HG02970 (cell line): Measurements from ENCODE around the gene KCNQ4.

Experiments
- ATAC-seq: cut with Tn5 transposase; IDR thresholded peaks from one replicate; pipeline ENCODE4 v1.9.1; 2021; ENCODE audit warnings: mild to moderate bottlenecking, moderate library complexity, moderate number of reproducible peaks; ENCODE audit not compliant: unreplicated experiment, low FRiP score

The KCNQ4 gene

DNA sequence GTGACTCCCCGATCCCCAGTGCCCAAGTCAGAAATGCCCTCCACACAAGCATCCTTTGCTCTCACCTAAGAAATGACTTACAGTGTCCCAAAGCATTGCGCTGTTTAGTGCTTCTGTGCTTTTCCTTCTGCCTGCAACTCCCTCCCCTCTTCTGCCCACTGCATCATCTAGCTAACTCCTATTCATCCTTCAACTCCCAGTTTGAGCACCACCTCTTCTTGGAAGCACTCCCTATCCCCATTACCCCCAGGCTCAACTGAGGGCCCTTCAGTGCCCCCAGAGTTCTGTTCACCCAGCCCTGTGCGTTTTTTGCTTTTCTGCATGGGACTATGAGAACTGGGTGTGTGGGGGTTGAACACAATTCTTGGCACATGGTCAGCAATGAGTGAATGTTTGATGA lies 10.0 kb downstream of the KCNQ4 start:
- no peak for ATAC-seq

DNA sequence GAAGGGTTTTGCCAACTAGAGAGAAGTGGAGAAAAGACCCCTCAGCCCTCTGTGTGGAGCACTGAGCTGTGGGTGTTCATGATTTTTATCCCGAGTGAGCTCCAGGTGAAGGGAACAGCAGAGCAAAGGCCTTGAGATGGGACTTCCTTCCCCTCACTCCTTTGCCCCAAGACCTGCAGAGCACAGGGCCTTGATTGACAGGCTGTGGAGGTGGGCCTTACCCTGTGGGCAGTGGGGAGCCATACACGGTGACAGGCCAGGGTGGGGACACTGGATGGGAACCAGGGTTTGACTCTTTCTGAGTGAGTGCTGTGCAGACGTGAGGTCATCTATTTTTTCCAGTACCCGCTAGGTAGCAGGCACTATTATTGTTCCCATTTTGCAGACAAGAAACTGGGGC lies 10.5 kb downstream of the KCNQ4 start:
- no peak for ATAC-seq

DNA sequence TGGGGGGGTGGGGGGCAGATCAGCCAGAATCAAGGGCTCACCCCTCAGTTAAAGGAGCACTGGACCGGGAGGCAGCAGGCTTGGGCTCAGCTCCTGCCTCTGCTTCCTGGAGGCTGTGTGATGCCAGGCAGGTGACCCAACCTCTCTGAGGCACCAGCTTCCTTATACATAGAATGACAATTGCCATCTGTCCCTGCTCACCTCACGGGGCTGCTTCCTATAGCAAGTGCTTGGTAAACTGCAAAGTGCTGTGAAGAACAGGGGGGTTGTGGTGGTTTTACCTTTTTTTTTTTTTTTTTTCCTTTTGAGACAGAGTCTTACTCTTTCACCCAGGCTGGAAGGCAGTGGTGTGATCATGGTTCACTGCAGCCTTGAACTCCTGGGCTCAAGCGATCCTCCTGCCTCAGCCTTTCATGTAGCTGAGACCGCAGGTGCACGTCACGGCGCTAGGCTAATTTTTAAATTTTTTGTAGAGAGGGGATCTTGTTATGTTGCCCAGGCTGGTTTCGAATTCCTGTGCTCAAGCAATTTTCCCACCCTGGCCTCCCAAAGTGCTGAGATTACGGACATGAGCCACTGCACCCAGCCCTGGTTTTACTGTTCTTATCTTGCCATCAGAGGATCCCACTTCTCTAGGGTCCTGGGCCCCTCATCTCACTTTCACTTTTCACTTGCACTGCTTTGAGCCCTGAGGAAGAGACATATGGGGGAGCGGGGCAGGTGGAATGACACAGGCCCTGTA lies 11.6 kb downstream of the KCNQ4 start:
- ATAC-seq = no peak

GRCh38 chr1:40795811-40796586 lies 12.4 kb downstream of the KCNQ4 start:
- ATAC-seq = no peak

DNA sequence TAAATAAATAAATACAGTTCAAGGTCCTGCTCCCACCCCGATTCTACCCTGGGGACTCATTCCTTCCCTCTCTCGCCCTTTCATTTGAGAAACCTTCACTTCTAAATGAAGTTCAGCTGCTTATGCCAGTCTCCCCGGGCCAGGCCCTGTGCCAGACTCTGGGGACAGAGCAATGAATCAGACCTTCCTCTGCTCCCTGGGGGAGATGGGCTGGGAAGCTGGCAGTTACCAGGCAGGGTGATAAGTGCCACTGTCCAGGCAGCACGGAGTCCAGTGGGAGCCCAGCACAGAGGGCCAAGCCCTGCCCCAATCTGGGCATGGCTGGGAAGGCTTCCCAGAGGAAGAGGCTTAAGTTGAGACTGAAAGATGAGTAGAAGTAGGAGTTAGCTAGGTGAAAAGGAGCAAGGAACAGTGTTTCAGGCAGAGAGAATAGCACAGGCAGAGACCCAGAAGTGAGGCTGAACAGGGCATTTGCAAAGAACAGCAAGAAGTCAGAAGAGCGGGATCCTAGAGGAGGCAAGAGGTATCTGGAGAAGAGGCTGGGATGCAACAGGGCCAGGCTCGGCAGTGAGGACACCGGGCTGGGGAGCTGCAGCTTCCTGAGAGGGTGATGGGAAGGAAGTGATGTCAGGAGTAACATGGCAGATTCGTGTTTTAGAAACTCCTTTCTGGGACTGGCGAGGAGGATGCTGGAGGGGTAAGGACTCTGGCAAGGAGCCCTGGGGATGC lies 13.5 kb downstream of the KCNQ4 start:
- ATAC-seq = no peak

- no peak for ATAC-seq
These were observed 14.1 kb downstream of the KCNQ4 start for GRCh38 chr1:40797668-40798010.

DNA sequence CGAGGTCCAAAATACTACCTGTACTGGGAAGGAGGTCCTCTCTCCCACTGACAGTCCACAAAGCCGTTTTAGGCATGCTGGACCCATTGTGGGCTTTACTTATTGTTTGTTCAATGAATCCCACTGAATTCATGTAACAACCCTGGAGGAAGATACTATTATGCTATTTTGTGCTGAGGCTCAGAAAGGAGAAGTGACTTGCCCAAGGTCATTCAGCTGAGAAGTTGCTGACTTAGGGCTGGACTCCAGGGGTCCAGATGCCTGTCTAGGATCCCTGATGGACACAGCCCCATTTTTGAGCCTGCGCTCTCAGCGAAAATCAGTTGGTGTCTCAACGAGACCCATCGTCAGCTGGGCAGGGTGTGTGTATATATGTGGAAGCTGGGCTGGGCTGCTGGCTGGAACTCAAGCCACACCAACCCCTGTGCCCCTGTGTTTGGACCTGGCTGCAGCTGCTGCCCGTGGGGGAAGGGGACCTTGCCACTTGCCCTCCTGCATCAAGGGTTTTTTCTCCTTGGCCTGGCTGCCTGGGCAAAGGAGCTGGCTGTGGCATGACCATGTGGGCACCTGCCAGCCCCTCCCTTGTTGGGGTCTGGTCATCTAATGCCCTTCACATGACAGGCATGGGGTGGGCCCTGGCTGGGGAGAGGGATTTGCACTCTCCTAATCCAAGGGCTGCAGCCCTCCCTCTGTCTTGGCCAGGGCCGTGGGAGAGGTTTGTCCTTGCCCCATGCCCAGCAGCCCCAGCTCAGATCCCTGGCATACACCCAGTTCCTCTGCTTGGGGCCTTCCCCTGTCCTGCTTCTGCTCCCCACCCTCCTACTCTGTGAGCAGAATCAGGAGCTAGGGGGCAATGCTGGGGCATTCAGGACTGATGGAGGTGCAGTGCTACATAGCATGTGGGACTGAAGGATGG lies 15.0 kb downstream of the KCNQ4 start:
- ATAC-seq = no peak

DNA sequence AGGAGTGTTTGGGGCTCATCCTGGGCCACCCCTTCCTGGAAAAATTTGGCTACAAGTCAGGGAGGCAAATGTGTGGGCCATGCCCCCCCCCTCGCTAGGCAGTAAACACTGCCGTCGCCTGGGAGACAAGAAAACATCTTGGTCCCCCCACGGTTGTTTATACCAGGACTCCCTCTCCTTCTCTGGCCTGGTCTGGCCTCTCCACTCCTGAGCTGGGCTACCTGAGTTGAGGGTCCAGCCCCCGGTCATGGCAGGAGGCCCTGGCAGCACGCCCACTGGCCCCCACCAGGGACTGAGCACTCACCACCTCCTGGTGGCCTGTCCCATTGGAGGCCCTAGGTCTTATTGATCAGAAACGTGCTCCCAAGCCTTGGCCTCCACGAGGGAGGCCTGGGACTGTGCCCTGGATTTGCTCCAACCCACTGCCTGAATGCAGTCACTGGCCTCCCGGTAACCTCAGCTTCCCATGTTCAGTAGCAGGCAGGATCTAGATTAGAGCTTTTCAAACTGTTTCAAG lies 15.8 kb downstream of the KCNQ4 start:
- ATAC-seq = no peak

DNA sequence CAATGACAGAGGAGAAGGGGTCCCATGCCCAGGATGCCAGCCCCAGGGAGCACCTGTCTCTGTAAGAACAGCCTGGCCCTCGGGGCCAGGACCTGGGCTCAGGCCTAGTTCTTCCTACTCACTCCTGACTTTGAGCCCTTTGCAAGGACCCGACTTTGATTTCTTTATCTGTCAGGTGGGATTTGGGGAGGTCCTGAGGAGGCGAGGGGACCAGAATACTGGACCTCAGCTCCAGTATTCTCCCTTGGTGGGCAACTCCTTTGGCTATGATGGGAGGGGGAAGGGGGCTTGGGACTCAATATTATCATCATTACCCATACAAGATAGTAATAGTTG lies 18.1 kb downstream of the KCNQ4 start:
- ATAC-seq = no peak

- peak; percentile 63 for ATAC-seq
These were observed 18.6 kb downstream of the KCNQ4 start for GRCh38 chr1:40802078-40802741.

GRCh38 chr1:40802742-40803113 lies 19.1 kb downstream of the KCNQ4 start:
- ATAC-seq = no peak

DNA sequence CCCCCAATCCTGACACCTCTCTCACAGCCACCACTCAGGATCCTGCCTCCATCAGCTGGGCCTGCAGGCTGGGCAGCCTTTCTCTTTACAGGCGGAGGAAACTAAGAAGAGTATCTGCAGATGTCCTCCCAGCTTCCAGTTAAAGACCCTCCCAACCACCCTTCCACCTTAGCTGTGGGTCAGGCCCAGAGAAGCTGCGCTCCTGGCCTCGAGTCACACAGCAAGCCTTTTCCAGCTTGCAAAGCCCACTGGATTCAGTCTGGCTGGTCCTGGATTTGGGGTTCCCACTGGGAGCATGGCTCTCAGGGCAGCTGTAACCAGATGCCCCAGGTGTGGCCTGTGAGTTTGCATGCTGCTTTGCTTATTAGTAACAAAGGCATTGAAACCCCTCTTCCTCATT lies 19.9 kb downstream of the KCNQ4 start:
- ATAC-seq = no peak

DNA sequence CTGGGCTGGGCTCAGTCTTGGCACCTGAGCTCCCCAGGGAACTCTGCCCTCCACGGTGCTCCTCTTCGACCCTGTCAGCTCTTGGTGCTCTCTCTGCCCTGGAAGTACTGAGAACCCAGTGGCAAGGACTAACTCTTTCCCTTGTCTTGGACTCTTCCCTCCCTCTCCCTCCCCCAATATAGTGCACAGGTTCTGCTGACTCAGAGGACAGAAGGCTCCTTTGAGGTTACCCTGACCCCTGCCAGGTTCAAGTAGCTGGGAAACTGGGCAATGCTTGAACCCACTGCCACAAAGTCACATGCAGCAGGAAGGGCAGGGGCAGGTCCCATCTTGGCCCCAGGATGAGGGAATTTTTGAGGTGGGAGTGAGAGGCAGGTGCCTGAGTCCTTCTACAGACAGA lies 20.3 kb downstream of the KCNQ4 start:
- no peak for ATAC-seq

- no peak for ATAC-seq
These were observed 22.7 kb downstream of the KCNQ4 start for GRCh38 chr1:40806240-40806639.

- no peak for ATAC-seq
These were observed 23.4 kb downstream of the KCNQ4 start for GRCh38 chr1:40806731-40807695.

DNA sequence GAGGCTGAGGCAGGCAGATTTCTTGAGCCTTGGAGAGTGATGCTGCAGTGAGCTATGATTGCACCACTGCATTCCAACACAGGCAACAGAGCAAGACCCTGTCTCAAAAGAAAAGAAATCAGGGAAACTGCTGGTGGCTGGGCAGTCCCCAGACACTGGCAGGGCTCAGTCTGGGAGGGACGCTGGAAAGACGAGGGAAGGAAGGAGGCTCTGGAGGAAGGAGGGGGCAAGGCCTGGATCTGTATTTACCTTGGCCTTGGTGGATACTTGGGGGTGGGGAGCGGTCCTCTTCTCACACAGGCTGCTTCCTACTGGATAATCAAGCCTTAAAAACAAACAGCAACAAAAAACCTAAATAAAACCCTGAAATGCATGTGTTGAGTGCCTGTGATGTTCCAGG lies 24.4 kb downstream of the KCNQ4 start:
- ATAC-seq = no peak

- ATAC-seq = no peak
These were observed 24.9 kb downstream of the KCNQ4 start for GRCh38 chr1:40808444-40808843.

DNA sequence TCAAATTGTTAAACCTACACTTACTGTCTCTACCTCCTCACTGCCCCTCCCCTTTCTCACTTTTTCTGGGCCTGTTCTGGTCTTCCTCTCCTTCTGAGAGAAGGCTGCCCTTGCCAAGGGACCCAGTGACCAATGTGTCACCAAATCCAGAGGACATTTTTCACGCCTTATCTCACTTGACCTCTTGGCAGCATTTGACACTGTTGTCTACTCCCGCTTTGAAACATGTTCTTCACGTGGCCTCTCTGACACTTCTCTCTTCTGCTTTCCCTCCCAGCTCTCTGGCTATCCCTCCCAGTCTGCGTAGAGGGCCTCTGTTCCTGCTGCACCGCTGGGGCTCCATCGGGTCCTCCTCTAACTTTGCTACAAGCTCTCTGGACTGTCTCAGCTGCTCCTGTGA lies 25.3 kb downstream of the KCNQ4 start:
- ATAC-seq = no peak

DNA sequence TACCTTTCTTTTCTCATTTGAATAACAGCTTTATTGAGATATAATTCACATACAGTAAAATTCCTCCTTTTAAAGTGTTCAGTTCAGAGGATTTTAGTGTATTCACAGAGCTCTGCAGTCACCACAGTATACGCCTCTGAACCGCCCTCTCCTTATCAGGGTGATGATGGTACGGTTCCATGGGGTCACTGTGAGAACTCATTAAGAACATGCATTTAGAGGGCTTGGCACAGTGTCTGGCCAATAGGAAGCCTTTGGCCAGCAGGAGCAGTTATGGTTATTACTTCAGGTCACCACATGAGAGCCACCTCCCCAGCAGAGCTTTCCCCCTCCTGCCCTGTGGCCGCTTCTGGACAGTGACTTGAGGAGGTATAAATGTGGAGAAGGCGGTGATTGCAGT lies 27.3 kb downstream of the KCNQ4 start:
- ATAC-seq = no peak
